H4 (cell line): Measurements from ENCODE around the gene TPI1. TPM values are rescaled to one million over a fixed set of nuclear protein-coding genes. Genes with fewer than 3 reads are reported as not detected.

ENCODE experiments used
- DNase-seq: peaks from one replicate; pipeline ENCODE4 v3.0.0-alpha.2; 2015; ENCODE audit warnings: low spot score
- total RNA-seq: library from RNA; depleted of rRNA; stranded (reverse); fragments of >200 nt; shearing (Covaris generic); gene quantifications from 2 replicates; pipeline ENCODE4 v1.2.3, GENCODE V29; 2014; rRNA removed

The TPI1 gene
- total RNA-seq, result 2,242 and 2,549 TPM in 2 replicates

GRCh38 chr12:6867413-6868210 is at the start of gene TPI1:
TPI1 (plus strand) TSS chr12:6867531; CDS start chr12:6867567, 36 bp downstream.
- DNase-seq, result peak; percentile 66

- no peak for DNase-seq
Measured at GRCh38 chr12:6817662-6818157, 49.6 kb upstream of the TPI1 start.

- DNase-seq, result no peak
Measured at GRCh38 chr12:6818222-6818621, 49.1 kb upstream of the TPI1 start.

GRCh38 chr12:6818645-6819044 is 48.7 kb upstream of the TPI1 start:
- no peak for DNase-seq

- DNase-seq, result no peak
Measured at GRCh38 chr12:6819106-6820030, 48.0 kb upstream of the TPI1 start.

GRCh38 chr12:6820166-6820565 is 47.2 kb upstream of the TPI1 start:
- no peak for DNase-seq

- DNase-seq, result peak; percentile 47
Measured at GRCh38 chr12:6821591-6822425, 45.5 kb upstream of the TPI1 start, which contains the start of gene GPR162. GPR162 (plus strand) TSS chr12:6821821; CDS start chr12:6823899, 2,078 bp downstream.

- DNase-seq, result no peak
Measured at GRCh38 chr12:6822426-6823135, 44.8 kb upstream of the TPI1 start.

GRCh38 chr12:6823182-6824084 is 43.9 kb upstream of the TPI1 start:
- no peak for DNase-seq

- DNase-seq, result no peak
Measured at GRCh38 chr12:6824085-6824775, 43.1 kb upstream of the TPI1 start.

- no peak for DNase-seq
Measured at GRCh38 chr12:6824901-6825381, 42.4 kb upstream of the TPI1 start.

GRCh38 chr12:6825398-6826124 is 41.8 kb upstream of the TPI1 start:
- DNase-seq, result peak; percentile 70

GRCh38 chr12:6826125-6826733 is 41.1 kb upstream of the TPI1 start:
- no peak for DNase-seq

GRCh38 chr12:6826734-6827436 is 40.4 kb upstream of the TPI1 start:
- no peak for DNase-seq

- DNase-seq, result peak; percentile 88
Measured at GRCh38 chr12:6827437-6827911, 39.9 kb upstream of the TPI1 start.

- DNase-seq, result peak; percentile 53
Measured at GRCh38 chr12:6827982-6828780, 39.1 kb upstream of the TPI1 start, which contains the start of gene P3H3. P3H3 (plus strand) TSS chr12:6828407; CDS start chr12:6828441, 34 bp downstream.
